CD4-positive, alpha-beta T cell (primary cell): Measurements from ENCODE around the gene GALNTL6. TPM values are rescaled to one million over a fixed set of nuclear protein-coding genes. Genes with fewer than 3 reads are reported as not detected.

Experiments
- ATAC-seq: fragments of 200-7000 bp; cut with Tn5 transposase; one replicate; pipeline ENCODE4 v1.10.0; 2022; ENCODE audit warnings: mild to moderate bottlenecking; ENCODE audit not compliant: poor library complexity
- CTCF ChIA-PET: fragments of 350-600 bp; sonication (Branson Sonifier 250); formaldehyde crosslinking; loops from one replicate; lab custom pipeline; 2021; ENCODE audit warnings: antibody characterized with exemption, inconsistent platforms; lab: Charles Lee
- POLR2A ChIA-PET: fragments of 350-600 bp; sonication (Branson Sonifier 250); formaldehyde crosslinking; loops from one replicate; lab custom pipeline; 2021; ENCODE audit warnings: antibody characterized with exemption, inconsistent platforms; lab: Charles Lee
- DNase-seq, 14 experiments: peaks; one replicate each; pipeline ENCODE4 v3.0.0-alpha.2; 2013 to 2020; ENCODE audit warnings: mixed read lengths in 2 of 14
- H3K27ac ChIP-seq, 2 donors: one replicate each; pipeline versions ENCODE4 v1.5.1 to v1.7.0; 2013; ENCODE audit warnings: low read length in 2 of 2, low read depth in 1 of 2, mild to moderate bottlenecking in 1 of 2
- H3K27me3 ChIP-seq, 2 experiments: 1 replicate in 1 of 2; 2 replicates in 1 of 2; pipeline versions ENCODE4 v1.6.1 to v1.7.0; 2013; ENCODE audit warnings: low read length in 2 of 2, control low read depth in 1 of 2, mild to moderate bottlenecking in 1 of 2, moderate library complexity in 1 of 2; ENCODE audit not compliant: insufficient read depth in 2 of 2, control insufficient read depth in 1 of 2
- H3K36me3 ChIP-seq: one replicate; pipeline ENCODE4 v1.6.1; 2013; ENCODE audit warnings: low read length, control low read depth; ENCODE audit not compliant: insufficient read depth
- H3K4me1 ChIP-seq: one replicate; pipeline ENCODE4 v1.6.1; 2013; ENCODE audit warnings: low read length, control low read depth; ENCODE audit not compliant: insufficient read depth
- H3K4me3 ChIP-seq: one replicate; pipeline ENCODE4 v1.5.1; 2013; ENCODE audit warnings: mild to moderate bottlenecking, low read length, moderate library complexity
- H3K9me3 ChIP-seq, 2 experiments: 1 replicate in 1 of 2; 2 replicates in 1 of 2; pipeline versions ENCODE4 v1.6.1 to v1.7.0; 2013; ENCODE audit warnings: low read length in 2 of 2, mild to moderate bottlenecking in 2 of 2, control low read depth in 1 of 2, moderate library complexity in 1 of 2; ENCODE audit not compliant: control insufficient read depth in 1 of 2, insufficient read depth in 1 of 2
- H3K27ac Mint-ChIP-seq: one replicate; pipeline ENCODE4 v1.8.0; 2020; ENCODE audit warnings: mixed read lengths
- H3K27me3 Mint-ChIP-seq: one replicate; pipeline ENCODE4 v1.8.0; 2021; ENCODE audit warnings: mixed read lengths
- H3K36me3 Mint-ChIP-seq: one replicate; pipeline ENCODE4 v1.8.0; 2021; ENCODE audit warnings: low read depth, mixed read lengths
- H3K4me1 Mint-ChIP-seq: one replicate; pipeline ENCODE4 v1.8.0; 2021; ENCODE audit warnings: low read depth, mixed read lengths
- H3K4me3 Mint-ChIP-seq: one replicate; pipeline ENCODE4 v1.8.0; 2020; ENCODE audit warnings: mild to moderate bottlenecking, mixed read lengths
- H3K9me3 Mint-ChIP-seq: one replicate; pipeline ENCODE4 v1.8.0; 2020; ENCODE audit warnings: mixed read lengths
- CTCF ChIP-seq: fragments of 200-600 bp; IDR thresholded peaks from one replicate; pipeline ENCODE4 v1.8.0; 2022; ENCODE audit warnings: antibody characterized with exemption, mild to moderate bottlenecking
- intact Hi-C, 2 experiments: fragments of 100-400 bp; cut with DNase I in 1 of 2; cut with micrococcal nuclease in 1 of 2; formaldehyde crosslinking; loops; one replicate each; pipeline versions ENCODE4 v1.15.1 to v1.9.0; 2023 to 2025; cut with DNase I, micrococcal nuclease
- total RNA-seq, 174 experiments: library from RNA in 2 of 174; stranded (reverse) in 2 of 174; gene quantifications; one replicate each; pipeline ENCODE4 v1.2.3 and lab custom pipeline; 2021 to 2026

The GALNTL6 gene
- total RNA-seq, 2 experiments from 2014 or later = not detected

DNA sequence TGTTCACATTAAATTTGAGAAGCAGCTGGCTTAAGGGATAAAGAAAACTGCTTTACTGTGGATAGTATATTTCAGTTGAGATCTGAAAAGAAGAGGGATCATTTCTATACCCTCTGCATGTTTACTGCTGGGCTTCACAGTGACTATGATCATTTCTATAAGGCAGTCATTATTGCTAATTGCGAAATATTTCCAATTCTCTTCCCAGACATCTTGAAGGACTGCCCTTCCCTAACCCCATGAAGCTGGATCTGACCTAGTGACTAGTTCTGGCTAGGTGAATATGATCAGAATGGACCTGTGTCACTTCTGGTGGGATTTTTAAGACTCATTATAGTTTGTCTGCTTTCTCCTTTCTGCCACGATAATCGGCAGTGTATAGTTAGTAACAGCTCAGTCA lies 848.9 kb downstream of the GALNTL6 start:
- no peak overlapping the region for H3K4me3 Mint-ChIP-seq
- DNase-seq (no peak), ATAC-seq (no peak)
- H3K27me3 ChIP-seq = no peaks in the 10 kb centered on the region
- no peaks in the 10 kb centered on the region for H3K36me3 ChIP-seq
- no peaks in the 10 kb centered on the region for H3K4me1 Mint-ChIP-seq
- no peaks in the 10 kb centered on the region for H3K27me3 Mint-ChIP-seq
- H3K9me3 ChIP-seq = peaks cover 0 to 4% of the 10 kb centered on the region in 2 experiments
- H3K27ac ChIP-seq = no peak overlapping the region
- intact Hi-C loops = no loop called here
- no peaks in the 10 kb centered on the region for H3K4me1 ChIP-seq
- no peak for TF ChIP-seq CTCF
- H3K27ac Mint-ChIP-seq = no peak overlapping the region
- H3K4me3 ChIP-seq = no peak overlapping the region
- H3K36me3 Mint-ChIP-seq = no peaks in the 10 kb centered on the region
- CTCF ChIA-PET = no interaction called here
- POLR2A ChIA-PET = no interaction called here
- no peaks in the 10 kb centered on the region for H3K9me3 Mint-ChIP-seq

- Histone ChIP-seq H3K4me3 (no peak overlapping the region), H3K4me1 (no peaks in the 10 kb centered on the region), H3K27me3 (no peaks in the 10 kb centered on the region), H3K9me3 (no peaks in the 10 kb centered on the region), H3K27ac (no peak overlapping the region), H3K36me3 (no peaks in the 10 kb centered on the region)
- CTCF ChIA-PET = no interaction called here
- Mint-ChIP-seq H3K9me3 (no peaks in the 10 kb centered on the region), H3K27ac (no peak overlapping the region), H3K4me1 (no peaks in the 10 kb centered on the region), H3K4me3 (no peak overlapping the region), H3K27me3 (no peaks in the 10 kb centered on the region), H3K36me3 (no peaks in the 10 kb centered on the region)
- ATAC-seq (no peak), DNase-seq (no peak)
- intact Hi-C loops = no loop called here
- TF ChIP-seq CTCF = no peak
- POLR2A ChIA-PET = no interaction called here
Observed at GRCh38 chr4:172666711-172667368, 853.6 kb downstream of the GALNTL6 start.

- H3K36me3 Mint-ChIP-seq = no peaks in the 10 kb centered on the region
- no peak overlapping the region for H3K27ac Mint-ChIP-seq
- CTCF ChIA-PET = no interaction called here
- H3K9me3 Mint-ChIP-seq = peaks cover 4% of the 10 kb centered on the region
- Histone ChIP-seq H3K36me3 (no peaks in the 10 kb centered on the region), H3K27me3 (no peaks in the 10 kb centered on the region), H3K4me3 (no peak overlapping the region), H3K27ac (no peak overlapping the region), H3K4me1 (no peaks in the 10 kb centered on the region), H3K9me3 (peaks cover 0 to 6% of the 10 kb centered on the region in 2 experiments)
- DNase-seq (no peak), ATAC-seq (no peak)
- POLR2A ChIA-PET = no interaction called here
- intact Hi-C loops = no loop called here
- no peaks in the 10 kb centered on the region for H3K27me3 Mint-ChIP-seq
- no peak overlapping the region for H3K4me3 Mint-ChIP-seq
- no peak for TF ChIP-seq CTCF
- no peaks in the 10 kb centered on the region for H3K4me1 Mint-ChIP-seq
Observed at GRCh38 chr4:172674811-172675210, 861.6 kb downstream of the GALNTL6 start.
